Esophagus mucosa (tissue), 1 donor: ENCODE results near the gene IL11RA. TPM values are rescaled to one million over a fixed set of nuclear protein-coding genes. Genes with fewer than 3 reads are reported as not detected.

Source experiments
- ATAC-seq: fragments of 200-7000 bp; cut with Tn5 transposase; one replicate; pipeline ENCODE4 v1.9.1; 2020
- total RNA-seq: library from RNA; stranded (reverse); gene quantifications from one replicate; pipeline ENCODE4 v1.2.4, GENCODE V29; 2023
- donor health status: DM: yes; HTN: yes; CAD: no.

IL11RA gene
- total RNA-seq, 1 donor from 2014 or later, result 4.0 TPM

GRCh38 chr9:34654323-34655051, 2.5 kb downstream of the IL11RA start:
- ATAC-seq, result peak; percentile 10

DNA sequence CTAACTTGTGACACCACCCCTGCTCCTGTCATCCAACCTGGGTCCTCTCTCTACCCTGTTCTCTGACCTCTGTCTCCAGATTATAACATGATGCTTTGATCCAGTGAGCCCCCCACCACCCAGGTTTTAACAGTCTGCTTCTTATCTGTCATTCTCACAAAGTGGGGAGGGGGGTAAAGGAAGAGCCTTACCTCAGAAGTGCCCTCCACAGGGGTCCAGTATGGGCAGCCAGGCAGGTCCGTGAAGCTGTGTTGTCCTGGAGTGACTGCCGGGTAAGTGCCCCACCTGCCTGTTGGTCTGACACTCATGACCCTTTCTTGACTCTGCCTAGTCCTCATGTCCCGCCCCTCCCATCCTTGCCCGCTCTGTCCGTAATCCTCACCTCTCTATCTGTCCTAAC, 3.4 kb downstream of the IL11RA start:
- ATAC-seq, result no peak

DNA sequence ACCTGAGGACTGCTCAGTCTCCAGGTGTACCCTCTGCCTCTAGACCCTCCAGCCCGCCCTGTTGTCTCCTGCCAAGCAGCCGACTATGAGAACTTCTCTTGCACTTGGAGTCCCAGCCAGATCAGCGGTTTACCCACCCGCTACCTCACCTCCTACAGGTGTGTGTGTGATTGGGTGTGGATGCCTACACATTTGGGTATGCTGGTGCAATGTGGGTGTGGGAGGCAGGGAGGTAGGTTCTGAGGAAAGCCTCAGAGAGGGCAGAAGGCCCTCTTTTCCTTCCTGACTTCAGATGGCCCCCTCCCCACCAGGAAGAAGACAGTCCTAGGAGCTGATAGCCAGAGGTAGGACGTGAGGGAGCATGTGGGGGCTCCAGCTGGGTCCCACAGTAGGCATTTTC, 5.0 kb downstream of the IL11RA start:
- no peak for ATAC-seq

- ATAC-seq, result no peak
Measured at GRCh38 chr9:34658461-34658860, 6.5 kb downstream of the IL11RA start.

DNA sequence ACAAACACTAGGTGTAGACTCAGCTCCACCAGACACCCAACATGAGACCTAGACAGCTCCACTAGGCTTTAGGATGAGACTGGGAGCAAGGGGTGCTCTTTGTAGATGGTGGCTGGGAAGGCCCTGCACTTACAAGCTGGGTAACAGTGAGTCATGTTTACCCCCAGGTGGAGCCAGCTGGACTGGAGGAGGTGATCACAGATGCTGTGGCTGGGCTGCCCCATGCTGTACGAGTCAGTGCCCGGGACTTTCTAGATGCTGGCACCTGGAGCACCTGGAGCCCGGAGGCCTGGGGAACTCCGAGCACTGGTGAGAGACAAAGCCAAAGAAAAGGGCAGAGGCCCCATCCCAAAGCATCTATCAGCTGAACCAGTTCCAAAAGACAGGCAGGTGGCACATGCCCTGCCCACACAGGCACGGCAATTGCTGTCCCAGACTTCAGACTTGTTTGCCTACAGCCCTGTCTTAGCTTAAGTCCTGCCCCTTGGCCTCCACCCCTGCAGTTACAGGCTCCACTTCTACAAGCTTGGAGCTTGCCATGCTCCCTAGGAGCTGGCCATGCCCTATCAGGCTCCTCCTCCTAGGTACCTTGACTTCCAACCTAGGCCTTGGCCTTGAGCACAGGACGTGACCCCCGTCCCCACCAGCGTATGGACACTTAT, 7.7 kb downstream of the IL11RA start:
- peak; percentile 9 for ATAC-seq

DNA sequence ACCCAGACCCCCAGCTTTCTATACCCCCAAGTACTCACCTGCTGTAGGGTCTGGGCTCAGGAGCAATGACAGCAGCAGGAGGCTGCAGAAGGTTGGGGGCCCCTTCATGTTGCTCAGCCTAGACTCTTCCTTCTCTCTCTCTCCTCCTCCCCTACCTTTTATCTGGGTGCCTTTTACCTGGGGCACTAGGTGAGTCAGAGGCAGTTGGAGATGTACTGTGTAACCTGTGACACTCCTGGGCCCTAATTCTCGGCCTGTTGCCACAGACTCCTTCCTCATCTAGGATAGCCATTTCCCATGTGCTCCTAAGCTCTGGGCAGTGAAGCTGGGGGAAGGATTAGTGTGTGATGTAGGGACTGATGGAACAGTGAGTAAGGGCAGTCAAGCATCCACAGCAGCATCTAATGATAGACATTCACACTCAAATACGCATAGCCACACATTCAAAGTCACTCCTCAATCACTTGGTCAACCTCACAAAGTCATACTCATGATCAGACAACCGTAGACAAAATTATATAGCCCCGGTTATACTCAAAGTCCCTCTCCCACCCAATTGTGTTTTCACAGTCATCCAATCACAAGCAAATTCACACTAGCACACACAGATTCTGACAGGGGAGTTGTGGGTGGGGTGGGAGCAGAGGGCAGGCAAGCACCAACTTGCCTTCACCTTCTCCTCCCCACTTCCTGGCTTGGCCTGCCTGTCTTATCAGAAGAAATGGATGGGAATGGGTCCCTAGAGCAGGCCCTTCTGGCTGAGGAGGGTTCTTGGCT, 10.7 kb downstream of the IL11RA start, which contains the start of gene CCL27:
Gene CCL27 (minus strand): TSS at position 132 of the 777 bp plus-strand sequence. CDS start 24 bp downstream, at position 108.
- ATAC-seq, result peak; percentile 20

DNA sequence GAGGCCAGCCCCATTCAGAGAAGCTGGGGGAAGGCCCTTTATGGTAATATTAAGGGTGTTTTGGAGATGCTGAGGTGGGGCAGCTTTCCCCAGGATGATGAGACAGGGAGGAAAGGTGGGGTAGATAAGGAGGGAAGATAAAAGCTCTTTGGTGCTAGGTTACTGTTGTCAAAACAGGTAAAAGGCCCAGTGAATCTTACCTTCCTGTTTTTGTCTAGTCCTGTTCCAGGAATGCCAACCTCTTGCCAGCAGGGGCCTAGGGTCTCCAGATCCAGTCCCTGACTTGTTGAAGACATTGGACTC, 11.3 kb downstream of the IL11RA start:
- no peak for ATAC-seq

DNA sequence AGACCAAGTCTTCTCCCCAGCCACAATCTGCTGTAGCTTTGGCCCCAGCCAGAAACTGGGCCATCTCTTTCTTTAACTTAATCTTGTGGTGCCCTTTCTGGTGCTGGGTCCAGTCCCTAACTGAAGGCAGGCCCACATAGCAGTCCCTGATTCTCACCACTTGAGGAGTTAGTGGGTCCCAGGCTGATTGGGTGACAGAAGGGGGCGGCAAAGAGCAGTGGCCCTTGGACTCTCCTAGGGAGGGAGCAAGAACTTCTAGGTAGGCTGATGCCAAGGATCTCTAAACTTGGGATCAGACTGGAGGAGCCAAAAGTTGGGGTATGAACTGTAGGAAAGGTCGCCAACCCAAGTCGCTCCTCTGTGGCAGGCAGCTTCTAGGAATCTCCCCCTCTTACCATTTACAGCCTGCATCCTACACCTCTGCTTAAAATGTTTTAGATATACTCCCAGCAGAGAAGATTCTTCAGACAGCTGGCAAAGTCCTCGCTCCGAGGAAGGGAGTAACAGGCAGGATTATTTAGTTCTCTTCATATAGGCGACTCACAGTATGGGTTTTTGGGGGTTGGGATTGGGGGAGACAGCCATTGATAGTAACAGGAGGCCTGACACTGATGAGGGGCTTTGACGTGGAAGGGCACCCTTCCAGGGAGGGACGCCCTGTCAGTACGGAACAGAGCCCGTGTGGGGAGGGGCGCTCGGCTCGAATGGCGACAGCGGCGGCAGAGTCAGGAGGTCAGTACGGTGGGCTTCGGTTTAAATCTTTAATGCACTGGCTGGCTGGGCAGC, 12.5 kb downstream of the IL11RA start:
- peak; percentile 44 for ATAC-seq

DNA sequence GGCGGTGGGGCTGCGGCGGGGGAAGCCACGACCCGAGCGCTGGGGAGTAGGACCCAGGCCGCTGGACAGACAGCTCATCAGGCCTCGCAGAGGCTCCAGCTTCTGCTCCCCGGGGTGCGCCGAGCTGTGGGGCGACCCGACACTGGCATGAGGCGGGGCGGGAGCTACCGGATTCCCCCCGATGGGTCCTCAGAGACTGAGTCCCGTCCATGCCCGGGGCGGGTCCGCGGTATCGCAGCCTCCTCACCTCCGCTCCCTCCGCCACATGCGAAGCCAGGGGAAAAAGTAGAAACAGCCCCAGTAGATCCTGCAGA, 13.0 kb downstream of the IL11RA start:
- ATAC-seq, result no peak

DNA sequence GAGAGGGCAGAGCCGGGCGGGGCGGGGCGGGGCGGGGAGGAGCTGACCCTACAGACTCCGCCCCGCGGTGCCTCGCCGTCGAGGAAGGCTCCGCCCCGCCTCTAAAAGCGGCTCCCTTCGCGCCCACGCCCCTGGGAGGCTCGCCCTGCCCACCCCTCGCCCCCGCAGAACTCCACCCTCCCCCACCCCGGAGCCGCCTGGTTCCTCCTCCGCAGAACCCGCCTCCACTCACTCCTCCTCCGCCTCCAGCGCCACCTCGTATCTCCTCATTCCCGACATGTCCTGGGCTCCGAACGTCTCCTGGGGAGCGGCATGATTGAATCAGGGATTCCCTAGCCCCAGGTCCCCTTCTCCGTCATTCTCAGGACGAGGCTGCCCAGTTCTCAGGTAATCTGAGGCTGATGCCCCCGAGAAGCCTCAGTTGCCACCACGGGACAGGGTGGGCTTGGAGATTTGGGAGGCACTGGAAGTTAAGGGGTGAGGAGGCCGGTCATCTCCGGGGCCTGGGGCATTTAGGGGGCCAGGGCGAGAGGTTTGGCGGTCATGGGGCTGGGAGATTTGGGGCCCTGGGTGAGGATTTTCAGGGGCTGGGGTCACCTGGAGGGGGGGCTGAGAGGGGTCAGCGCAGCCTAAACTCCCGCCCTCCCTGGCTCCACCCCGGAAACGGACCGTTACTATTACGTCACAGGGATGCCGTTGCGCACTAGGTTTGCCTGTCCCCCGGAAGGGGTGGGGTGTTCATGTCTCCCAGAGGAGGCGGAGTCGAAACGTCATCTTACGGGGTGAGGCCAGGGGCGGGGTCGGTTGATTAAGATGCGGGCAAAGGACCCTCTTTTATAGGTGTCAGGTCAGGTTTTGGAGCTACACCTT, 13.6 kb downstream of the IL11RA start:
- ATAC-seq, result peak; percentile 88

- no peak for ATAC-seq
Measured at GRCh38 chr9:34669809-34670562, 18.0 kb downstream of the IL11RA start.

- ATAC-seq, result no peak
Measured at GRCh38 chr9:34671307-34671706, 19.3 kb downstream of the IL11RA start.

- no peak for ATAC-seq
Measured at GRCh38 chr9:34674440-34674839, 22.5 kb downstream of the IL11RA start.

DNA sequence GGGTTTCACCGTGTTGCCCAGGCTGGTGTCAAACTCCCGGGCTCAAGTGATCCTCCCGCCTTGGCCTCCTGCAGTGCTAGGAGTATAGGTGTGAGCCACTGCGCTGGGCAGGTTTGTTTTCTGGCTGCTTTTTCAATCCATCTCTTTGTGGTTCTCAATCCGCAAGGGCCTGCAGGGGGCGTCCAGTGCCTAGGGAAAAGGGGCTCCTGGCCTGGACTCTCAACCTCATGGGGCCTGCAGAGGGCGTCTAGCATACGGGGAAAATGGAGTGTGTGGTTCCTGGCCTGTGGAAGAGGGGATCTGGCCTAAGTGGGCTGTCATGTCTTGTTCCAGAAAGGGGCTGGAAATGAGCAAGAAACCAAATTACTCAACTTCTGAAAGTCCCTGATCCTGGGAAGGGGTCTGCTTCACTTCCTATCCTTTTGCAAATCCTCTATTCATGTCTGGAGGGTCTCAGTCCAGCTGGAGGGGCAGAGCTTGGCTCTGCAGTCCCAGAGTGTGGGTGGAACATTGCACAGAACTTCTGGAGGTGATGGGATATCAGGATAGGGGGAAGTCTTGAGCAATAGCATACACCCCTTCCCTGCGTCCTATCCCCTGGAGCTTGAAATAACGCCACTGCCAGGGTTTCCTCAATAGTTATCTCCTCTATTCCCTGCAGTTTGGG, 23.2 kb downstream of the IL11RA start:
- peak; percentile 76 for ATAC-seq

GRCh38 chr9:34675869-34676268, 23.9 kb downstream of the IL11RA start:
- no peak for ATAC-seq

- ATAC-seq, result no peak
Measured at GRCh38 chr9:34684145-34684544, 32.2 kb downstream of the IL11RA start.

DNA sequence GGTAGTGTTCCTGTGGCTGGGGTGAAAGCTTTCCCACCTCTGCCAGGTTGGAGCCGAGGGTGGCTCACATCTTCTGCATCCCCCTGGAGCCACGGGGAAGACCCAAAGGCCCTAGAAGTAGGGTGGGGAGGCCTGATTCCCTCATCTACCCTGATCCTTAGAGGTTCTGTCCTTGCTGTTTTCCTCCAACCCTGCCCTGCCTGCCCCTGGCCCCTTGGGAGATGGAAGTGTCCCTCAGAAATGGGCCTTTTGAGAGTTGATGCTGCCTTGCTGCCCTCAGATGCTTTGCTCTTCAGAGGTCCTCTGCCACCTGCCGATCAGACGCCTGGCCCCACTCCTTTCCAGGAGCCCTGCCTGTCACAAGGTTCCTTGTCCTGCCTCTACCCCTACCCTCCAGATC, 32.8 kb downstream of the IL11RA start:
- no peak for ATAC-seq

DNA sequence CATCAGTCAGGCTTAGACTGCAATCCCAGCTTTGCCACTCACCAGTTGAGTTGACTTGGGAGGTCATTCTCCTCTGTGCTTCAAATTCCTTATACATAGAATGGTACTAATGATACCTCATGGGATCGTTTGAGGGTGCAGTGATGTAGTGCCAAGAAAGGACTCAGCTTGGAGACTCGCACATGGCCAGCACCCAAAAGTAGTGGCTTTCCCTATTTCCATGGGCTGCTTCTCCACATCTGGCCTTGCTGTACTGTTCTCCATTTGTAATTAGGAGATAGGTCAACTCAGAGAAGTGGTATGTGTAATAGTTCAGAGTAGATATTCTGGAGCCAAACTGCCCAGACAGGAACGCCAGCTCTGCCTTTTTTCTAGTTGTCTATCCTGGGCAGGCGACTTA, 33.6 kb downstream of the IL11RA start:
- ATAC-seq, result no peak

- ATAC-seq, result no peak
Measured at GRCh38 chr9:34686231-34686630, 34.2 kb downstream of the IL11RA start.

- no peak for ATAC-seq
Measured at GRCh38 chr9:34686732-34687131, 34.7 kb downstream of the IL11RA start.
